NOMO-1 treated with dmso at 0.1 percent for 144 hours (cell line): Measurements from ENCODE around the gene IL6R.
A peak's percentile ranks its signal among the peaks of the same experiment; 100 is the strongest.

Source experiments
- DNase-seq: peaks from one replicate; lab custom pipeline; 2025; ENCODE audit not compliant: unreplicated experiment; lab: John Stamatoyannopoulos, UW

IL6R gene

GRCh38 chr1:154446789-154447188 lies 41.6 kb downstream of the IL6R start:
- no peak for DNase-seq

- DNase-seq = no peak
These were observed 43.2 kb downstream of the IL6R start for GRCh38 chr1:154448331-154448811.

GRCh38 chr1:154453161-154453560 lies 48.0 kb downstream of the IL6R start:
- DNase-seq = no peak

GRCh38 chr1:154453574-154454352 lies 48.6 kb downstream of the IL6R start:
- no peak for DNase-seq

- no peak for DNase-seq
These were observed 49.4 kb downstream of the IL6R start for GRCh38 chr1:154454386-154455120.

- DNase-seq = peak; percentile 64
These were observed 51.5 kb downstream of the IL6R start for GRCh38 chr1:154456631-154457030.

GRCh38 chr1:154459080-154459479 lies 53.9 kb downstream of the IL6R start:
- DNase-seq = no peak

- no peak for DNase-seq
These were observed 55.6 kb downstream of the IL6R start for GRCh38 chr1:154460695-154461260.

- no peak for DNase-seq
These were observed 58.4 kb downstream of the IL6R start for GRCh38 chr1:154463512-154463990.

GRCh38 chr1:154465621-154466195 lies 60.6 kb downstream of the IL6R start:
- DNase-seq = no peak

- DNase-seq = no peak
These were observed 61.1 kb downstream of the IL6R start for GRCh38 chr1:154466206-154466605.

GRCh38 chr1:154466921-154467417 lies 61.8 kb downstream of the IL6R start:
- DNase-seq = no peak

- no peak for DNase-seq
These were observed 62.4 kb downstream of the IL6R start for GRCh38 chr1:154467434-154468102.

GRCh38 chr1:154468535-154469250 lies 63.5 kb downstream of the IL6R start:
- no peak for DNase-seq

GRCh38 chr1:154469844-154470560 lies 64.9 kb downstream of the IL6R start:
- DNase-seq = no peak

- no peak for DNase-seq
These were observed 66.2 kb downstream of the IL6R start for GRCh38 chr1:154471304-154471703.

- no peak for DNase-seq
These were observed 69.7 kb downstream of the IL6R start for GRCh38 chr1:154474802-154475201.

- DNase-seq = no peak
These were observed 71.6 kb downstream of the IL6R start for GRCh38 chr1:154476791-154477190.

GRCh38 chr1:154478013-154478412 lies 72.9 kb downstream of the IL6R start:
- no peak for DNase-seq
